ENCODE measurements around the gene PTPRG.

The PTPRG gene

DNA sequence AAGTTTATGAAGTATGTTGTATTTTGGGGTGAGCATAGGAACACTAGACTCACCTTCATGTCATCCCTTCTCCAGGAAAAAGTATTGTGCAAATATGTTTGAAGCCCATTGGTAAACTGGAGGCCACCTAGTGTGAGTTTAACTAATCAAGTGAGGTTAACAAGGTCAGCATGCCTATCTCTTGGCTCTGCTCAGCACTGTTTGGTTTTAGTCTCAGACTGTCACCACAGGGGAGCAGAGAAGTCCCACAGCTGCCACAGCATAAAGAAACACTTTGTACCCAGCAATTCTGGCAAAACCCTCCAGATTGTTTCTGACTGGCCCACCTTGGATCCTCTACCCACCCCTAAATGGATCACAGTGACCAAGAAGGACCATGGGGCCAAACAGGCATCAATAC, 659.2 kb downstream of the PTPRG start:
- DNase-seq, result no peak

DNA sequence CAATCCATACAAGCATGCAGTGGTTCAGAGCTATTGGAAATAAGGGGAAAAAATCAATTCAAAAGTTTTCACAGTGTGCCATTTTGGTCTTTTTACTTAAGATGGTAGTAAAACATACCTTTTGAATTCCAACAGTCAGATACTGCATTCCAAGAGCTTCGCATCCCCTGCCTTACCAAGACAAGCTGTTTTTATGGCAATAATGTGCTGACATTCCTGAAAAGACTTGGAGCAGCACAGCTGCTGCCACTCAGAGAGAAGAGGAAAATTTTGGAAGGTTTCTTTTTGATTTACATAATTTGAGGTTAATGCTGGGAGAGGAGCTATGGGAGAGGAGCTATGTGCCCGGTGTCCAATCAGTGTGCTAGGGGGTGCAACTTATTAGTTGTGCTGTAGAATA, 663.7 kb downstream of the PTPRG start:
- DNase-seq, result peak in 1 of 2 experiments; percentile 10

DNA sequence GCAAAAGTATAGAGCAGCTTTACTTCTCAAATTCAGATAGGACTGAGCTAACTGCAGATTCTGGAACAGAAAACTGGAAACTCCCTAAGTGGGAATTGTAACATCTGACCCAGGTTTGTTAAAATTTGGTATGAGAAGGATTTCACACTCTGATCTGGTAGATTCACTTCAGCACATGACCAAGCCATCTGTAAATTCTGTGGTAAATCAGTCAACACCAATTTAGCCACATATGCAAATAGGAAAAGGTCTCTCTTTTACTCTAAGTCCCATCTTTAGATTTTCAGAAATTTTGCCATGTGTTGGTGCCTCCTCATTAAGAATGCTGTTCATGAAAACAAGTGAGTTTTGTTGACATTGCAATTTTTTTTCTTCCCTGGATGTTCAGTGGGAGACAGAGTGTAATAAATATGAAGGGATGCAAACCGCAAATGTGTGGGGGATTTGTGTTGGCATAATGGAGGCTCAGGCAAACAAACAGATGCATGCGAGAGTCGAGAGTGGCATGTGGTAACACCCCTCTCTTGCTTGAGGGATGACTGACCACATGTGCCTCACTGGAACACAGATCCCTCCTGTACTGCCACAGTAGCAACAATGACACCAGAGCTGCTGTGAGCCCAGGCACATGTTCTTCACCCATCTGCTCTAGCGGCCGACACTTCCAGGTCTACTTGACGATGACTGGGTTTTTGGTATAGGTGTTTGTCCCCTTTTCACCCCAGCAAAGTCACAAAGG, 665.4 kb downstream of the PTPRG start:
- no peak for DNase-seq

DNA sequence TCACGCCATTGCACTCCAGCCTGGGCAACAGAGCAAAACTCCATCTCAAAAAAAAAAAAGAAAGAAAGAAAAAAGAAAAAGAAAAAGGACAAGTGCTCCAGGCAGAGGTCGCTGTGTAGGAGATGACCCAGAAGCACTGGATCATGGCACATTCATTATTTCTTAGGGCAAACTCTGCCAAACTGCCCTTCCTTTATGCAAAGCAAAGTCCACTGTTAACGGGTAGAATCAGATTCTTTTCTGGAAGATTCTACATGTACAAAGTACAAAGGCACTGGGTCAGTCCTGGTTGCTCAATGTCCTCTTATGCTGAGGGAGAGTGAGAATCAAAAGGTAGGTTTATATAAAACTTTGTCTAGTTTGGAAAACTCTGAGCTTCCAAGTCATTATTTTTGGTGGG, 667.1 kb downstream of the PTPRG start:
- no peak for DNase-seq

DNA sequence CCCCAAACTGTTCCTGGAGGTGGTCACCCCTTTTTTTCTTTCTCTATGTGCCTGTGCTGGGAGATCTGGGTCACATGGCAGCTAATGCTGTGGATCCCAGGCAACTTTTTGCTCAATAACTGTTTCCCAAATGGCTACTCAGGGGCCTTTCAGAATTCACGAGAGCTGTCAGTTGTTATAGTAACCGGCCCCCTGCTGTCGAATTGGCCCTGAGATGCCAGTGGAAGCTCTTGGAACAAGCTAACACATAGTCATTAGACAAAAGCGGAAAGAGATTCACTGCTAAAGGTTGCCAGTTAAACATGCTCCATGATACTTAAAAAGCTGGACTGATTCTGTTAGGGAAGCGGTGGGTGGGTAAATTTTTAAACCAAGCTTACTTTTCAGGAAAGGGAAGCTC, 667.8 kb downstream of the PTPRG start:
- DNase-seq, result peak; percentile 60 to 83

DNA sequence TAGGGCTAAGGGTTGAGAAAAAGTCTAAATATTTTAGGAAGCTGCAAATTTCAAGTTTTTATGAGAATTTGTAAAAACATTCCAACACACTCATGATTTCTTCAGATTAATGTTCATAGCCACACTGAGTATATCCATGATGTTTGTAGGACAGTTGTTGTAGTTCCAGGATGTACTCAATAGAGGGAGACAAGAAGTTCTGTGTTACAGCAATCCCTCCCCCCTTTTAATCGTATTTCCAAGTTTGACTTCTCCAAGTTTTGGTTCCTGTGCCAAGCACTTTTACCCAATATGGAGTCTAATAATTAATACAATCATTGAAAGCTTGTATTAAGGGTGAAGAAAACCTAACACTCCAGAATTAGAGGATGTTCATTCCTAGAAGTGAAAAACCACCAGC, 668.5 kb downstream of the PTPRG start:
- DNase-seq, result peak in 1 of 2 experiments; percentile 42

DNA sequence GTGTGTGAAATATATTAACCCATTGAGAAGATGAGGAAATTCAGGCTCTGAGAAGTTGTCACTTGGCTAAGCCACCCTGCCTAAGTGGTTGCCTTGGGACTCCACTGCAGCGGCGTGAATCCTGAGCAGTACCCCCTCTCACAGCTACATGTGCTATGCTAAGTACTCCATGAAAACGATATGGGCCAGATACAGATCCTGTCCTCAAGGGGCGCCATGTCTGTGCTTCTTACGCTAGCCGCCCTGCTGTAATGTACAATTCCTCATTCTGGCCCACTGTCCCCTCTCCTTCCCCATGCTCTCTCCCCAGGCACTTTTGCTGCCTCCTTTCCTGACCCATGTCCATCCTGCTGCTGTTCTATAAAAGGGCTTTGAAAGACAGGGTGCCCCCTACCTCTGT, 671.7 kb downstream of the PTPRG start:
- DNase-seq, result no peak

DNA sequence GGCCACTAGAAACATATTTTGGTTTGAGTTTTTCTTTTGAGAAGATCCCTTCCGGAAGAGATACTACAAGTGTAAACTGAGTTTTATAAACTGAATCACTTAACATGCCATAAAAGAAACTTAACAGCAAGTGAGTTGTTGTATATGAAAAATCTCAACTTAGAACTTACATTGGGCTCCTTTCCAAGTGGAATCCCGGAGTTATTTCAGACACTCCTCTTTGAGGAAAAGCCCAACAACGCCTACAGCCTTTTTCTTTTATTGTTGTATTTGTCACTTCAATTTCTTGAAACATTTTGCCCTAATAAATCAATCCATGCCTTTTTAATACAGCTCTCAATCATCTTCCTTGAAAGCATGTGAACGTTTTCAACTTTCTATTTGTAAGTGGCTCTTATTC, 674.6 kb downstream of the PTPRG start:
- no peak for DNase-seq

DNA sequence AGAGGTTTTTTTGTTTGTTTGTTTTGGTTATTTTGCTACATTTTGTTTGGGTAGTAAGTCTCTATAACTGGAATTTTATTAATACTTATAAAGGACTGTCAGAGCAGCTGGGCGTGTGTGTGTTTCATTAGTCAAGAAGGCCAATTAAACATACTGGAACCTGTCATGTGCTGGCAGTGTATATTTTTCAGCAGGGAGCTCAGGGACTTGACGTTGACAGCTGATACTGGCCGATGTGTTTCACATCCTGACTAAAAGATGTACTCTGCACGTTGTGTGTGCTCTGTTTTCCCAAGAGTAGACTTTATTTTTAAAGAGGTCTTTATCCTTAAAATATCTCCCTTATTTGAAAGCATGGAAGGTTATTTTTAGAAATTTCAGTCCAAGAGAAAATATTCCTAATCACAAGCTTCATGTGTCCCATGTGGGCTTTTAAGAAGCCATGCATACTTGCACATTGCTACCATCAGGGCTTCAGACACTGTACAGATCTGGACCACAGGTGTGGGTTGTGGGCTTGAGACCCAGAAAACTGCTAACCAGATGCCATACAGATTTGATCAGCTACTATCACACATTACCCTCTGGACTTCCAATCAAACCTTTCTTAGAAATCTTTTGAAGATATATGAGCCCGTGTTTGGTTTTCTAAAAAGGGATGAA, 676.0 kb downstream of the PTPRG start:
- peak in 1 of 2 experiments; percentile 28 for DNase-seq

DNA sequence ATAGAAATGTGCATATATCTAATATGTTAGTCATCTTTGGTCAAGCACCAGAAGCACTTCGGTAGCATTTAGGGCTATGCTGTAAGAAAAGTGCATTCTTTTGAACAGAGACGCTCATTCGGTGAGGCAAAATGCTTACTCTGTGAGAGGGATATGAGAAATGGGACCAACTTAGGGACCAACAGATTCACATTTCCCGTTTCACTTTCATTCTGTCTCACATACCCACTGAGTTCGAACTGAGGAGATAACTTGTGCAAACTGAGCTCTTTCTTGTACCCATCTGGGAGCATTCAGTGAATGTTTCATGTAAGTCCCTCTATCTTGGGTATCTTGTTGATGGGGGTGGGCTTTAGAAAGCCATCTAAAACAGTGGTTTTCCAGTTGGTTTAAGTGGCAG, 676.6 kb downstream of the PTPRG start:
- DNase-seq, result no peak

DNA sequence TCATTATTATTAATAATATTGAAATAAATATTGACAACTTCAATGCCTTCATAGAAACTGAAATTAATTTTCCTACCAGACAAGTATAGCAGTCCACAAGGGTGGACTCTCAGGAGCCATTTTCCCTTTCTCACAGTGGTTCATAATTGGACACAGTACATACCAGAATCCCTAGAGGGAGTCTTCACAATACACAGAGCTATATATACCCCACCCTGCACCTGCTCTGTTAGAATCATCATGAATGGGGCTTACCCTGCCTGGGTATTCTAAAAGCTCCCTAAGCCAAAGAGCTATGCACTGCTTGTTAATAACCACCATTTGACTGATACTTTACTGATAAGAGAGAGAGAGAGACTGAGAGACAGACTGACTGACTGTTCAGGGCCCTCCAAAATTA, 677.1 kb downstream of the PTPRG start:
- no peak for DNase-seq

DNA sequence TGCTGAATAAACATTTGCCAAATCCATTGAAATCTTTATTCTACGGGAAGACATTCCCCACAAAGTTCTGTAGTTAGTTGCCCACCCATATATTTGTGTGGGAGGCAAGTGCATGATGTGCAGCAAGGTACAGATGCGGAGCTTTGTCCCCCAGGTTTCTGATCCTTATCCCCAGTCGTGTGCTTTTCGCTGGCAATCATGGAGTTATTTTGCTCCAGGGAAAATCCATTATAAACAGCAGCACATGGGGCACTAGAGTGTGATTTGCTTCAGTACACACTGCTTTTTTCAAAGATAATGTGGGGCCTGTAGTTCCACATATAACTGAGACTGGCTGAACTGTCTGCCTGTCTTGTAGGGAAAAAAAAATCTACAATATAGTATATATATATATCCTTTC, 679.9 kb downstream of the PTPRG start:
- no peak for DNase-seq

DNA sequence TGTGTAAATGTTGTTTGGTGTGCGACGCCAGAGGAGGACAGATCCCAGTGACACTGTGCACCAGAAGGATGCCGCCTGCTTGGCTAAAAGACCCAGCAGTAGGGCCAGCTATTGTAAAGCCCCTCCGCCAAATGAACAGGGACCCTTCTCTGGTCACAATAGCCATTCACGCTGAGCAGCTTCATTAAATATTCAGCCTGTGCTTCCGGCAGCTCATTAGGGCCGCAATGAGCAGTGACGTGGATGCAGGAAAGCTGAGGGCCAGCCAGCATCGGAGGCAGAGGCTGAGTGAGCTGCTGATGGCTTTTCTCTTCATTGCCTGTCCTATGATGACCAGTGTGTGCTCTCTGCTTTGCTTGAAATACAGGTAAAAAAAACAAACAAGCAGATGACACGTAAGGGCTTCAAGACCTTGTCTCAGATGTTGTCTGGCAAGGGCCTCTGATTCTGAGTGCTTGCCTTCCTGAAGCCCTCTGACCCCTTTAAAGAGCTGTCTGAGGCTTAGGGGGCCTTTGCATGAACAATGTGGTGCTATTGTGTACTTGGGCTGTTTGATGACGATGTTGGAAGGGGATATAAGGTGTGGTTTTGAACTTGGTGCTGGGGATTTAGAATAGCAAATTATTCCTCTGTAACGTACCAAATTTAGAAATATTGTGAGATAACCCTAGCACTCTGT, 681.6 kb downstream of the PTPRG start:
- DNase-seq, result no peak

DNA sequence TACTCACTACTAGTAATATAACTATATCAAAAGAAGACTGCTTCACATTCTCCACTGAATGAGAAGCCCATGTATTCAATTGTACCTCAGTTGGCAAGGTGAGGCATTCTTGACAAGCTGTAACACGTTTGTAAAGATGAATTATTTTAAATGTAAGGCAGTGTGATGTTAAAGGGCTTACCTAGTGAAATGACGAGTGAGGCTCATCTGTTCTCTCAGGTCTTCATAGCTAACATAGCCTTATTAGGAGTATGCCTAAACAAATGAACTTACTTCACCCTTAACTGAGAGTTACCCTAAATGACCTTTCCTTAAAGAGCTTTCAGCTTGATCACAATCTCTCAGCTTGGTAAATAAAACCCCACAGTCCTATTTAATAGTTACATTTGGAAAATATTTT, 684.7 kb downstream of the PTPRG start:
- no peak for DNase-seq

DNA sequence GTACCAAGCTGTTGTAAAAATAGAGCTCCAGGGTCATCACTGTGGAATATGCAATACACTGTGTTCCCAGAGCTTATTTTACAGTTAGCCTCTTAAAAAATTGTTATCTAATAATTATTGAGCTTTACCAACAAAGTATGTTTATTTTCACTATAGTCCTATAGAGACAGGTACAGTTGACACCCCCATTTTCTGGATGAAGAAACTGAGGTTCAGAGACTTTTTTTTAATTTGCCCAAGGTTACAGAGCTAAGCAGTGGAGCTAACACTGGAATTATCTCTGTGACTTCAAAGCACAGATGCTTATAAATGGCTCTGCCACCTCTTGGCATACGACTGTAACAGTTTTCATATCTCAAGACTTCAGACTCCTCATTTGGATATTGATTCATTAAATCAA, 685.6 kb downstream of the PTPRG start:
- DNase-seq, result no peak

DNA sequence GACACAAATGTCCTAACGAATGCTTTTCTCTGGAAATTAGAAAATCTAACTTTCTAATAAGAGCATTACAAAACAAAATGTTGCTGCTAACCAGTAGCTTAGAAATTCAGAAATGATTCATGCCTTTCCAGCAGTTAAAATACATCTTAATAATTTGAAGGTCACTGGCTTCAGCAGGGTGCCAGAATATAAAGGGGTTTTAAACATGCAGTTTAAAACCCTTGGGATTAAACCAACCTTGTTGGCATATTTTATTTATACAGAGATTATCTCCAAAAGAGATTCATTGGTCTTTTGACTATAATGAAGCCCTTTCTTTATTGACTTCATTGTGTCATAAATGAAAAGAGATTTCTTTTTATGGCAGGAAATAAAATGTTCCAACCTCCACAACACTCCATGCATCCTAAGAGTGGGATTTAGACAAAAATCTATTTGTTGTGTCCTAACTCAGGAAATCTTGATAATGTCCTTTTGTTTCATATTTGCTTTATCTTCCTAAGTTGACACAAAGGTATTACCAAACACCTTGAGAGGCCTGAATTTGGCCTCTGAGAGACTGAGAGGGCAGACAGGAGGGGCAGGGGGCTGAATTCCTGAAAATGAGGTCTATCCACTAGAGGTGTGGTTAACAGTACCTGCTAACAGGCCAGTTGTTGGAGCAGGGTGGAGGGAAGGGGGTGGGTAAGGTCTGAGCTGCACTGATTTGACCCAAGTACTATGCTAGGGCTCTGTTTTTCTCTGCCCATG, 687.5 kb downstream of the PTPRG start:
- no peak for DNase-seq

DNA sequence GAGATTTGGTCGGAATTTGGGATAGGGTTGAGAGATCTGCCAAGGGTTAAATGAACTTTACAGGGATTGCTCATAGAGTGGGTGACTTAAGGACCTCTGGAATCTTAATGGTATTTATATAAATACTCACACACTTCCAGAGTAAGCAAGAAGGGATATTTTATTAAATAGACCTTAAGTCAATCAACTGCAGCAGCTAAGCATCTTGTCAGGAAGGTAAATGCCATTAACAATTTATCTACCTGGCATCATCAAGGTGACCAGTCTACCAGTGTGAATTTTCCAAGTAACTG, 688.1 kb downstream of the PTPRG start:
- no peak for DNase-seq

DNA sequence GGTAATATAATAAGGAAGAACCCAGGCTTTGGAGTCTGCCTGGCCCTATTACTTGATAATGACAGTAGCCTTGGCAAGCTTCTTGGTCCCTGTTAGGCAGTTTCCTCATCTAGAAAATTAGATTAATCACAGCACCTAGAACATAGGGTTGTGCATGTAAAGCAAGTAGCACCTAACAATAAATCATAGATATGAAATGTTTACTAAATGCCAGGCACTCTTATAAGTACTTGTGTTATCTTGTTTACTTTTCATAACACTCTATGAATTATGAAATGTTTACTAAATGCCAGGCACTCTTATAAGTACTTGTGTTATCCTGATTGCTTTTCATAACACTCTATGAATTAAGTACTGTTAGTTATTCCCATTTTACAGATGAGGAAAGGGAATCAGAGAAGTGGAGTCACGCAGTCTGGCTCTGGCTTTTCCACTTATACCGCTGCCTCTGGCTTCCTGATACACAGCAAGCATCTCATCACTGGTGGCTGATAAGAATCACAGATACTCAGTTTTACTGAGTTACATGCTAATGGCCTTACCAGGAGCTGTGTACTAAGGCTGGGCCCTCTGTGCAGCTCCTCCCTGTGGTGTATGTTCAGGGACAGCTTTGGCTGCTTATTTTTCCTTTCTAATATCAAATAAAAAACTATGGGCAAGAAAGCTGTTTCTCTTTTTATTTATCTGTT, 688.6 kb downstream of the PTPRG start:
- no peak for DNase-seq

DNA sequence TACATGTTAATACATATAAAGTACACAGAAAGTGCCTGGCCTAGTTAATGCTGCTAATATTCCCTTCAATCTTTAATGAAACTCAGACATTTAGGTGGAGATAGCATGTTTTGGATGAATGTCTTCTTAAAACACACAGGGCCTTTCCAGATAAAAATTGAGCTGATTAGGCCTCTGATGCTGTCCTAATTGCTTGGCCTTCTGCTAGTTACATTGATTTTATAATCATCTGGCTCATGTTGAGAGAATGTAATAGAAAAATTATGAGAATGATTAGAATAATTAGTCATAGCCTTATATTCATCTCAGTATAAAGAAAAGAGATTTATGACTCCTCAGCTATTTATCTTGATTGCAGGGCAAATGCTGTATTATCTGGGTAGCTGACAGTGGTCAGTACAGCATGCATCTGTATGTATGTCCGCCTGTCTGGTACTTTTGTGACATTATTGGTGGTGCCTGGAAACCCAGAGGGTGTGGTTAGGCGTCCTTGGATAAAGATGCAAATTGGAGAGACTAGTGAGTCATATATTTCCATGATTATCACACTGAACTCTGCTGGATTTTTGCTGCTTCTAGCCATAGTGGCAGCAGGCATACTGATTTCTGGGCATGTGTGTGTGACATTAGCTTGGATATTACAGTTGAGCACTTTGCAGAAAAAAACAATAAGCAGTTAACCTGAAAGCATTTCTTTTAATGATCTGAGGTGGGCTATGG, 691.2 kb downstream of the PTPRG start:
- no peak for DNase-seq

DNA sequence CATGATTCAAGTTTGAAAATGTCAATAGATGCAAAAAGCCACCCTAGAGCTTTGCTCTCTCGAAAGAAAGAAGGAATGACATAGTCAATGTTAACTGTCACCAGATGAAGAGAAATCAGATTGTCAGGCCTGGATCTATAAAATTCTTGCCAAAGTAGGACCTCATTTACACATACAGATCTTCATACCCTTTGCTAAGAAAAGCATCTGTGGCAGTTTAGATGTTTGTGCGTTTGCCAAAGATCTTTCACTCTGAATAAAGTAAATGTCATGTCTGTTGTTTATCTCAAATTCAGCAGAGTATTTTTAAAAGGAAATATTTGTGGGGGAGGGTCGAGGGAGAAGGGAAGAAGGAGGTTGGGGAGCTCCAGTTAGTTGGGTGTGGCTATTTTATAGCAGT, 692.6 kb downstream of the PTPRG start:
- DNase-seq, result peak in 1 of 2 experiments; percentile 36

DNA sequence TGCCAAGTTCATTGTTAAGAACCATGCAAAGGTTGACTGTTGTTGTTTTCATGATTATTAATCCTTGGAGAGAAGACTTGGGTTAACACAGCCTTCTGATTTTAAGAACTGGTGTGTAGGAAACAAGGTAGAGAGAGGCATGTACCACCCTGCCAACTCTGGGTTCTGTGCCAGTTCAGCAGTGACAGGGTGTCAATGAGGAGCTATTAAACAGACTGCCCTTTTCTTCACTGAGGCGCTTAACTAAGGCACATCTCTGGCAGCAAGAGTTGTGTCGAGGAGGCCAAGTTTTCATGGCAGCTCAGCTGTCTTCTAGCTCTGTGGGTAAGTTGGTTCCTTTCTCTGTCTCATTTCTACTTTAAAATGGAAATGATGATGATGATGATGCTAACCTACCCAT, 694.4 kb downstream of the PTPRG start:
- peak in 1 of 2 experiments; percentile 51 for DNase-seq

DNA sequence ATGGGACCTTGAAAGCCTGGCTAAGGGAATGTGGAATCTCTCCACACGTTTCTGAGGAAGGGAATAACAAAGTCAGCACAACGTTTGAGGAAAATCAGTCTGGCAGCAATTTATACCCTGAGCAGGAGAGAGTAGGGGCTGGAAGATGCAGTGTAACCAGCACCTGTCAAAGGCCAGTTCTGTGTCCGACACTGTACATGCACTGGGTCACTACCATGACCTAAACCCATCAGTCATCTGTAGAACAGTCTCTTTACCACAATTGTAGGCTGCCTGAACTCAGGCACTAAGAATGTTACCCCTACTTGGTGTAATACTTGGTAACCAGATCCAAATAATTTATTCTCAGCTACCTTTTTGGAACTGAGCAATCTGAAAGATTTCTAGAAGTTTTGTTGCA, 698.6 kb downstream of the PTPRG start:
- no peak for DNase-seq
